Activated CD8-positive, alpha-beta T cell treated with anti-CD3 and anti-CD28 coated beads for 36 hours (primary cell): Measurements from ENCODE around the gene DDC. TPM values are rescaled to one million over a fixed set of nuclear protein-coding genes. Genes with fewer than 3 reads are reported as not detected.

ENCODE experiments used
- ATAC-seq: fragments of 200-7000 bp; cut with Tn5 transposase; one replicate; pipeline ENCODE4 v1.10.0; 2021; ENCODE audit warnings: mild to moderate bottlenecking, moderate library complexity
- CTCF ChIA-PET: fragments of 350-600 bp; sonication (Branson Sonifier 250); formaldehyde crosslinking; loops from one replicate; lab custom pipeline; 2021; ENCODE audit warnings: antibody characterized with exemption; lab: Charles Lee
- POLR2A ChIA-PET: fragments of 350-600 bp; sonication (Branson Sonifier 250); formaldehyde crosslinking; loops from one replicate; lab custom pipeline; 2021; ENCODE audit warnings: antibody characterized with exemption; lab: Charles Lee
- DNase-seq: peaks from one replicate; pipeline ENCODE4 v3.0.0-alpha.2; 2020
- H3K27ac Mint-ChIP-seq: one replicate; pipeline ENCODE4 v1.8.0; 2021; ENCODE audit warnings: mild to moderate bottlenecking, mixed read lengths
- H3K27me3 Mint-ChIP-seq: one replicate; pipeline ENCODE4 v1.8.0; 2021; ENCODE audit warnings: mixed read lengths
- H3K36me3 Mint-ChIP-seq: one replicate; pipeline ENCODE4 v1.8.0; 2021; ENCODE audit warnings: low read depth, mixed read lengths
- H3K4me1 Mint-ChIP-seq: one replicate; pipeline ENCODE4 v1.8.0; 2021; ENCODE audit warnings: low read depth, mixed read lengths
- H3K4me3 Mint-ChIP-seq: one replicate; pipeline ENCODE4 v1.8.0; 2021; ENCODE audit warnings: mild to moderate bottlenecking, moderate library complexity, mixed read lengths
- H3K9me3 Mint-ChIP-seq: one replicate; pipeline ENCODE4 v1.8.0; 2021; ENCODE audit warnings: mixed read lengths
- CTCF ChIP-seq: fragments of 200-600 bp; IDR thresholded peaks from one replicate; pipeline ENCODE4 v1.8.0; 2022; ENCODE audit warnings: antibody characterized with exemption, mild to moderate bottlenecking
- intact Hi-C: fragments of 100-400 bp; cut with micrococcal nuclease; formaldehyde crosslinking; loops from one replicate; pipeline ENCODE4 v1.10.0; 2022
- total RNA-seq, 2 experiments: library from RNA; stranded (reverse); gene quantifications; one replicate each; pipeline ENCODE4 v1.2.3, GENCODE V29; 2021

DDC gene
- total RNA-seq, 2 experiments from 2014 or later, result 0.36 to 1.2 TPM

GRCh38 chr7:50496569-50496968 lies 68.6 kb downstream of the DDC start:
- intact Hi-C loops, result no loop called here
- Mint-ChIP-seq H3K4me1 (peaks cover 4% of the 10 kb centered on the region), H3K27me3 (peaks cover 11% of the 10 kb centered on the region), H3K4me3 (no peak overlapping the region), H3K9me3 (no peaks in the 10 kb centered on the region), H3K36me3 (no peaks in the 10 kb centered on the region), H3K27ac (no peak overlapping the region)
- ChIA-PET POLR2A (no interaction called here), CTCF (interaction anchor here (1.3 to 2.0 kb wide), 5 partner anchors 9 to 404 kb away, joined by 3 to 5 read pairs (median 3); partner anchors contain the start of gene ZPBP)
- ATAC-seq, result no peak
- no peak for TF ChIP-seq CTCF
- no peak for DNase-seq

GRCh38 chr7:50495746-50496145 lies 69.5 kb downstream of the DDC start:
- Mint-ChIP-seq H3K27me3 (peaks cover 11% of the 10 kb centered on the region), H3K36me3 (no peaks in the 10 kb centered on the region), H3K4me1 (peaks cover 4% of the 10 kb centered on the region), H3K27ac (no peak overlapping the region), H3K4me3 (no peak overlapping the region), H3K9me3 (no peaks in the 10 kb centered on the region)
- POLR2A ChIA-PET, result no interaction called here
- intact Hi-C loops, result no loop called here
- no peak for TF ChIP-seq CTCF
- ATAC-seq, result no peak
- CTCF ChIA-PET, result interaction anchor here (1.3 to 1.6 kb wide), 3 partner anchors 9 to 403 kb away, joined by 3 to 4 read pairs (median 3); partner anchors contain the start of gene ZPBP
- no peak for DNase-seq

GRCh38 chr7:50492770-50493519 lies 72.3 kb downstream of the DDC start:
- TF ChIP-seq CTCF, result no peak
- POLR2A ChIA-PET, result no interaction called here
- CTCF ChIA-PET, result no interaction called here
- intact Hi-C loops, result no loop called here
- DNase-seq (no peak), ATAC-seq (no peak)
- Mint-ChIP-seq H3K4me3 (no peak overlapping the region), H3K27me3 (peaks cover 7% of the 10 kb centered on the region), H3K27ac (no peak overlapping the region), H3K9me3 (no peaks in the 10 kb centered on the region), H3K36me3 (no peaks in the 10 kb centered on the region), H3K4me1 (peaks cover 4% of the 10 kb centered on the region)

- TF ChIP-seq CTCF, result no peak
- POLR2A ChIA-PET, result no interaction called here
- no peak overlapping the region for H3K27ac Mint-ChIP-seq
- intact Hi-C loops, result no loop called here
- CTCF ChIA-PET, result interaction anchor here (0.8 to 1.4 kb wide), 2 partner anchors 24 to 669 kb away, joined by 3 to 5 read pairs; no protein-coding TSS in a partner anchor
- H3K9me3 Mint-ChIP-seq, result no peaks in the 10 kb centered on the region
- ATAC-seq (no peak), DNase-seq (no peak)
- peaks cover 2% of the 10 kb centered on the region for H3K4me1 Mint-ChIP-seq
- H3K4me3 Mint-ChIP-seq, result no peak overlapping the region
- H3K27me3 Mint-ChIP-seq, result peaks cover 1% of the 10 kb centered on the region
- no peaks in the 10 kb centered on the region for H3K36me3 Mint-ChIP-seq
Observed at GRCh38 chr7:50491943-50492342, 73.3 kb downstream of the DDC start.

GRCh38 chr7:50491209-50491608 lies 74.0 kb downstream of the DDC start:
- no peaks in the 10 kb centered on the region for H3K36me3 Mint-ChIP-seq
- no peaks in the 10 kb centered on the region for H3K9me3 Mint-ChIP-seq
- H3K4me3 Mint-ChIP-seq, result no peak overlapping the region
- POLR2A ChIA-PET, result no interaction called here
- CTCF ChIA-PET, result interaction anchor here (0.8 to 2.6 kb wide), 3 partner anchors 23 to 670 kb away, joined by 3 to 9 read pairs (median 5); no protein-coding TSS in a partner anchor
- no peaks in the 10 kb centered on the region for H3K4me1 Mint-ChIP-seq
- H3K27ac Mint-ChIP-seq, result no peak overlapping the region
- DNase-seq (no peak), ATAC-seq (no peak)
- intact Hi-C loops, result no loop called here
- no peaks in the 10 kb centered on the region for H3K27me3 Mint-ChIP-seq
- no peak for TF ChIP-seq CTCF
